Measurements from ENCODE around the gene CRISPLD2. TPM values are rescaled to one million over a fixed set of nuclear protein-coding genes. Genes with fewer than 3 reads are reported as not detected.

The CRISPLD2 gene
- total RNA-seq, 3 donors from 2014 or later, result 94.7 to 386 (median 216) TPM

DNA sequence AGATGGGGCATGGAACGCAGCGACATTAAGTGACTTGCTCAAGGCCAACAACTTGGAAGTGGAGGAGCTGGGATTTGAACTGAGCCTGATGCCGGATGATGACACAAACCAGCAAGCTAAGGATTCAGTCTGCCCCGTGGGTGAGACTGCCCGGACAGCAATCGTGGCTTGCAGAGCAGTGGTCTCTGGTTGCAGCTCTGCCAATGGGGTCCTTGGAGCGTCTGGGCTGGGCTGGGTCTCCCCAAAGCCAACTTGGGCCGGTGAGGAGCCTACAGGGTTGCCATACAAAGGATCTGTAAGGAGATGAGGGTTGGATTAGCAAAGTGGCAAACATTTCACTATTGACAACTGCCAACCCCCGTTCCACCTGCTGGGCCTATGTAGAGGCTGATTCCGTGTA lies 2.6 kb upstream of the CRISPLD2 start:
- Histone ChIP-seq H3K27me3 (no peaks in the 10 kb centered on the region), H3K9me3 (no peaks in the 10 kb centered on the region), H3K36me3 (no peaks in the 10 kb centered on the region), H3K4me3 (no peak overlapping the region), H3K27ac (no peak overlapping the region), H3K4me1 (no peaks in the 10 kb centered on the region)
- TF ChIP-seq, protein P1, sequence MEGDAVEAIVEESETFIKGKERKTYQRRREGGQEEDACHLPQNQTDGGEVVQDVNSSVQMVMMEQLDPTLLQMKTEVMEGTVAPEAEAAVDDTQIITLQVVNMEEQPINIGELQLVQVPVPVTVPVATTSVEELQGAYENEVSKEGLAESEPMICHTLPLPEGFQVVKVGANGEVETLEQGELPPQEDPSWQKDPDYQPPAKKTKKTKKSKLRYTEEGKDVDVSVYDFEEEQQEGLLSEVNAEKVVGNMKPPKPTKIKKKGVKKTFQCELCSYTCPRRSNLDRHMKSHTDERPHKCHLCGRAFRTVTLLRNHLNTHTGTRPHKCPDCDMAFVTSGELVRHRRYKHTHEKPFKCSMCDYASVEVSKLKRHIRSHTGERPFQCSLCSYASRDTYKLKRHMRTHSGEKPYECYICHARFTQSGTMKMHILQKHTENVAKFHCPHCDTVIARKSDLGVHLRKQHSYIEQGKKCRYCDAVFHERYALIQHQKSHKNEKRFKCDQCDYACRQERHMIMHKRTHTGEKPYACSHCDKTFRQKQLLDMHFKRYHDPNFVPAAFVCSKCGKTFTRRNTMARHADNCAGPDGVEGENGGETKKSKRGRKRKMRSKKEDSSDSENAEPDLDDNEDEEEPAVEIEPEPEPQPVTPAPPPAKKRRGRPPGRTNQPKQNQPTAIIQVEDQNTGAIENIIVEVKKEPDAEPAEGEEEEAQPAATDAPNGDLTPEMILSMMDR (IDR thresholded peaks at IDR 0.05), result no peak
- no peak for TF ChIP-seq POLR2A (IDR thresholded peaks at IDR 0.05)
- no peak for TF ChIP-seq POLR2AphosphoS5 (IDR thresholded peaks at IDR 0.05)
- DNase-seq (ENCODE audit: low spot score in 2 of 2), result no peak
- intact Hi-C loops (cut with DNase I; ENCODE audit: low total_unique reads), result no loop called here

DNA sequence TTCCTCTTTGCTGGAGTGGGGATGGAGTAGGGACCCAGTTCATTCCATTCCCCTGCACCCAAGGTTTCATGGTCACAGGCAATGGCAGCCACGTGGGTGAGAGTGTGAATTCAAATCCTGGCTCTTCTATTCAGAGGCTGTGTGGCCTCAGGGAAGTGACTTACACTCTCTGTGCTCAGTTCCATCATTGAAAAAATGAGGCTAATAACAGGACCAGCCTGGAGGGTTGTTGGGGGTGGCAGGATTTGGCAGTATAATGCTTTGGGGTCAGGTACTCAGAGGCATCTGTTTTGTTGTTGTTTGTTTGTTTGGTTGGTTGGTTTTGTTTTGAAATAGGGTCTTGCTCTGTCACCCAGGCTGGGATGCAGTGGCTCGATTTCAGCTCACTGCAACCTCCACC lies 2.2 kb upstream of the CRISPLD2 start:
- no peaks in the 10 kb centered on the region for H3K9me3 ChIP-seq
- no peak overlapping the region for H3K27ac ChIP-seq
- H3K36me3 ChIP-seq, result no peaks in the 10 kb centered on the region
- intact Hi-C loops (cut with DNase I; ENCODE audit: low total_unique reads), result no loop called here
- no peaks in the 10 kb centered on the region for H3K4me1 ChIP-seq
- H3K4me3 ChIP-seq, result no peak overlapping the region
- H3K27me3 ChIP-seq, result no peaks in the 10 kb centered on the region
- DNase-seq (ENCODE audit: low spot score in 2 of 2), result no peak
- TF ChIP-seq POLR2AphosphoS5 (IDR thresholded peaks at IDR 0.05), result no peak

DNA sequence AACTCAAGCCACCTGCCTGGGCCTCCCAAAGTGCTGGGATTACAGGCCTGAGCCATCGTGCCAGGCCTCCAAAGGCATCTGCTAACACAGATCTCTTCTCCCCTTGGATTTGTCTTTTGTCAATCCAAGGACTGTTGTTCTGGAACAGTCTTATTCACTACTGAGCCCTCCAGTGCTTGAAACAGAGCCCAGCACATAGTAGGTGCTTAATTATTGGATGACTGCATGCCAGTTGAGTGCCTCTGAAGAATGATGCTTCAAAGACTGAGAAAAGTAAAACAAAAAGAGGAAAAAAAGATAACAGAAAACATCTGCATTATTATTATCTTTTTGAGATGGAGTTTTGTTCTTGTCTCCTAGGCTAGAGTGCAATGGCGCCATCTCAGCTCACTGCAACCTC lies 1.7 kb upstream of the CRISPLD2 start:
- no peak for TF ChIP-seq POLR2AphosphoS5 (IDR thresholded peaks at IDR 0.05)
- TF ChIP-seq POLR2A (IDR thresholded peaks at IDR 0.05), result no peak
- TF ChIP-seq, protein P1 (IDR thresholded peaks at IDR 0.05), result no peak
- Histone ChIP-seq H3K27me3 (no peaks in the 10 kb centered on the region), H3K27ac (no peak overlapping the region)

DNA sequence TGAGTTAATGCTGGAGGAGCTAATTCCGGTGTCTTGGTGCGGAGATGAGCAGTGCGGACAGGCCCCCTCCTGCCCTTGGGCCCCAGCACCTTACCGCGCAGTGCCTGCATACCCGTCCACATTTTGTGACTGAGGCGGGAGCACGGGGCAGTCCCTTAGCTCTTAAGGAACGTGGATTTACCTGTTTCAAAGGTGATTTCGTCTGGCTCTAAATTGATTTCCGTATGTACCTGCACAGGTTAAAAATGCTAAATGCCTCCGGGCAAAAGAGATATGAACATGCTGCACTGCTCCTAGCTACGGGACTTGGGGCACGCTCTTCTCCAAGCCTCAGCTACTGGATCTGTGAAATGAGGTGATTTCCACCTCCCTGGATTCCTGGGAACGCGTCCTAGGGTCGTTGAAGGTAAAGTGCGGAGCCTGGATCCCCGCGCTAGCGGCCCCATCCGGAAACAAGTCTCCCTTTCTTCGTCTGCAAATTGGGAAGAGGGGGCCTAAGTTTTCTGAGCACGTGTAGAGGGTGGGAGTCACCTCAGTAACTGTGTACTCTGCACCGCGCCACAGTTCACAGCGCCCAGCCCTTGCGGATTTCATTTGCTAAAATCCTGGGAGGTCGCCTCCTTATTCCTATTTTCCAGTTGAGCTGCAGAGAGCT lies 669 bp upstream of the CRISPLD2 start:
- intact Hi-C loops (cut with DNase I; ENCODE audit: low total_unique reads), result no loop called here
- Histone ChIP-seq H3K36me3 (no peaks in the 10 kb centered on the region), H3K9me3 (no peaks in the 10 kb centered on the region), H3K4me1 (peaks cover 0 to 3% of the 10 kb centered on the region in 2 donors), H3K27ac (no peak overlapping the region), H3K27me3 (no peaks in the 10 kb centered on the region), H3K4me3 (peak overlapping the region; percentile 57 to 83 (median 74))
- DNase-seq (ENCODE audit: low spot score in 2 of 2), result no peak
- TF ChIP-seq POLR2AphosphoS5 (IDR thresholded peaks at IDR 0.05) (no peak), POLR2A (IDR thresholded peaks at IDR 0.05) (no peak)
- TF ChIP-seq, protein P1 (IDR thresholded peaks at IDR 0.05), result no peak

More for the DNA sequence above, 1.7 kb upstream of the CRISPLD2 start:
- intact Hi-C loops (cut with DNase I; ENCODE audit: low total_unique reads), result no loop called here
- no peaks in the 10 kb centered on the region for H3K4me1 ChIP-seq
- DNase-seq (ENCODE audit: low spot score in 2 of 2), result no peak
- H3K4me3 ChIP-seq, result no peak overlapping the region
- H3K36me3 ChIP-seq, result no peaks in the 10 kb centered on the region
- H3K9me3 ChIP-seq, result no peaks in the 10 kb centered on the region

DNA sequence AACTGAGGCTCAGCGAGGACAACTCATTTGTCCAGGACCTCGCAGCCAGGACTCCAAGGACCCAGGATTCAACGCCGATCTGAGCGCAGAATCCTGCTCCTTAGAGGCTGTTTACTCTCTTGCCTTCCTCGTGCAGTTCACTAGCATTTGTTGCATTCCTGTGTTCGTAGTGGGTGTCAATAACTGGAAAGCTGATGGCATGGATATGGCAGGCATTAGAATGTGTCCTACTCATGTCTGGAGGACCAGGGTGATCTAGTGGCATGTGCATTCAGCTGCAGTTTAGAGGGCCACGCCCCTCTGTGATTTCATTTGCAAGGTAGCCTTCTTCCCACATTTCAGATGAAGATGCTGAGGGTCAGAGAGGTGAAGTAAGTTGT lies 510 bp downstream of the CRISPLD2 start:
- Histone ChIP-seq H3K4me1 (peaks cover 0 to 5% of the 10 kb centered on the region in 2 donors), H3K27ac (peak overlapping the region; percentile 76 to 88), H3K27me3 (no peaks in the 10 kb centered on the region), H3K4me3 (peak overlapping the region; percentile 57 to 83 (median 74)), H3K9me3 (no peaks in the 10 kb centered on the region), H3K36me3 (no peaks in the 10 kb centered on the region)
- intact Hi-C loops (cut with DNase I; ENCODE audit: low total_unique reads), result no loop called here
- DNase-seq (ENCODE audit: low spot score in 2 of 2), result no peak
- TF ChIP-seq, protein P1 (IDR thresholded peaks at IDR 0.05), result no peak
- TF ChIP-seq POLR2AphosphoS5 (IDR thresholded peaks at IDR 0.05) (no peak), POLR2A (IDR thresholded peaks at IDR 0.05) (no peak)
